NCI-H524 (cell line): ENCODE results near the gene ZNF138.
"Not testable (repeated sequence)": the region's sequence is repeated elsewhere in the genome, so short reads cannot be mapped to it uniquely, and the experiment has no call there.

Experiments used
- DNase-seq, 2 experiments: peaks; one replicate each; lab custom pipeline; 2025; lab: John Stamatoyannopoulos, UW

ZNF138 gene

DNA sequence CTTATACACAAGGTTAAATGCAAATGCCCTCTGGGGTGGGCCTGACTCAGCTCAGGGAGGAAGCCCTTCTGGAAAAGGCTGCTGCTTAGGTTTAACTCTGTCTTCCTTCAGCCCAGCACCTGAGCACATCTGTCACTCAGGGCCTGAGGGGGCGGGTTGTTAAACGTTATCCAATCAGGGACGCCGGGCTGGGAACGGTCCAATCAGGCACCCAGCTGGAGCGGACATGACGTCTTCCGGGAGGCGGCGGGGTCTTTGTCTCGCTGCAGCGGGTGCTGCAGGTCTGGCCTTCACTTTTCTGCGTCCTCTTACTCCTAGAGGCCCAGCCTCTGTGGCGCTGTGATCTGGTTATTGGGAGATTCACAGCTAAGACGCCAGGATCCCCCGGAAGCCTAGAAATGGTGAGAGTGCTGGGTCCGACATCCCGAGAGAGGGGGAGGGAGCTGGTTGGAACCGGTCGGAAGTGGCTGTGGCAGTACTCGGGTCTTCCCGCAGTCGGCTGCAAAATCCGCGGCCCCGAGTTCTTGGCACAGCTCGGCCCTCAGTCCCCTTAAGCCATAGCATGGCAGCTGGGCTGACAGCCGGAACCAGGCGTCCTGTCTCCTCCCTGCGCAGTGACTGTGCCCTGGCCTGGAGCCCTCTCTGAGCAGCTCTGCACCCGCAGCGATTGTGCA, at the start of gene ZNF138:
TSS of gene ZNF138 (plus strand) at position 258 of the 674 bp plus-strand sequence. CDS start at position 399, 141 bp downstream.
- peak; percentile 92 to 96 for DNase-seq

DNA sequence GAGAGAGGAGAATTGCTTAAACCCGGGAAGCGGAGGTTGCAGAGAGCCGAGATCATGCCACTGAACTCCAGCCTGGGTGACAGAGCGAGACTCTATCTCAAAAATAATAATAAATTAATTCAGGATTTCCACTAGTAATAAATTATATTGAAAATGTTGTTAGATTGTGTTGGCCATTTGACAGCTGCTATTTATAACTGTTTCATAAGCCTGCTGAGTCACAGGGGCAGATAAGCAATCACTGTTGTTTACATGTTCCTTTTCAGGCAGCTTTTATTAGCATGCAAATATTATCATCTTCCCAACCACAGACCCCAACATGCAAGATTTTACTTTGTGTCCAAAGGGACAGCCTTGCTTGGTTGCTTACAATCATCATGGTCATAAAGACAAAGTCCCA, 49.5 kb upstream of the ZNF138 start:
- no peak for DNase-seq

DNA sequence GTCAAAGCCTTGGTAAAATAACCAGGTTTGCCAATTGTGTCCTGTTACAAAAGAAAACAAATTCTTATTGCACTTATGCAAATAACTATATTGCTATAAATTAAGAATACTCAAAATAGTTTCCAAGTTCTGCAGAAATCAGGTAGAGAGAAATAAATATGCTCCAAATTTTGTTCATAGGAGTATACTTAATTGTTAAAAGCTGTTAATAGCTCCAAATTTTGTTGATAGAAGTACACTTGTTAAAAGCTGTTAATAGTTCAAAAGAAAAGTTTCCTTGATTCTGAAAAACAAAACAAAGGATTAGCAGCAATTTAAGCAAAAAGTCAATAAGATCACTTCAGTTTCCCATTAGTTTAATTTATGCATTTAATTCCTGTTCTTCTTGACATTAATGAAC, 46.4 kb upstream of the ZNF138 start:
- DNase-seq = no peak

DNA sequence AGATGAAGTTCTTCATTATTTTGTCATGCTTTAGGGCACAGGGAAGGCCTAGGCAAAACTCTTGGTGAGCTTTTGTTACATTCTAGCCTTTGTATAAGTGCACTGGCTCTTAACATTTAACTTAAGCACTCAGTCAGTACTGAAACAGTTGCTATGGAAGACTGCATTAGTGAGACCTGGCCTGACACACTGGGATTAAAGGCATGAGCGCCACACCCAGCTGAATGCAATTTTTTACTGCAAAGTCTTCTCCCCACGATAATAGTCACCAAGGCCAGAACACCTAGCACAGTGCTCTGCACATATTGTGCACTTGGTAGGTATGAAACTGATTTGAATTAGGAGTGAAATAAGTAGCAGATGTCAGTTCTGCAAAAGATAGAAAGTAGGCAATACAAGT, 41.2 kb upstream of the ZNF138 start:
- DNase-seq = no peak

DNA sequence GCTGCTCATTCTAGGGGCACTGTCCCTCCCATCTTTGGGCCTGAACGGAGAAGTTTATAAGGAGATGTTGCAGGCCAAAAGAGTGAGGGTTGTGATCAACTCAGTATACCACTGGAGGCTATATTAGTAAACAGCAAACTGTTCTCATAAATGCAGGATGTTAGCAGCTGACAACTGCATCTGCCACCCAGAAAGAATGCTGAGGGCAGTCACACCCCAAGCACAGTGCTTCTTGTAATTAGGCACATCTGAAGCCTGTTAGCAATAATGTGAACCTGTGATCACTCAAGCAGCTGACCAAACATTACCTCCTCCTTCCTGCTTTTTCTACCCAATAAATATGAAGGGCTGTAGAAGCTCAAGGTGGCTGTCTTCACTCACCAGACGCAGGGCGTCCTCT, 38.4 kb upstream of the ZNF138 start:
- no peak for DNase-seq

DNA sequence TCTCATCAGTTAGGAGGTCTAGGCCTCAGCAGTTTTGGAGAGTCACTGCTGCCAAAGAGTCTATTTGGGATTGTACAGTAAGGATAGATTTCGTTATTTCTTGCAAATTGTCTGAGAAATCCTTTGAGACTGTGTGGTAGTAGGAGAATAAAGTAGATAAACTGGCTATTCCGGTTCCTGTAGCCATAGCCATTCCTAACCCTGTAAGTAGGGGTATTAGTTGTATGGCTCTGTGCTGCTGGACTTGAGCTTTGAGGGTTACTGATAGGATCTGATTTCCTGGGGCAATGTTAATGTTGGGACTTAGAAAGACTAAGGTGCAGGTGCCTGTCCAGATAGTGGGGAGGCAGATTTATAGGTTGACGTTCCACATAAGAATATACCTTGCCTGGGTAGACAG, 36.1 kb upstream of the ZNF138 start:
- no peak for DNase-seq

DNA sequence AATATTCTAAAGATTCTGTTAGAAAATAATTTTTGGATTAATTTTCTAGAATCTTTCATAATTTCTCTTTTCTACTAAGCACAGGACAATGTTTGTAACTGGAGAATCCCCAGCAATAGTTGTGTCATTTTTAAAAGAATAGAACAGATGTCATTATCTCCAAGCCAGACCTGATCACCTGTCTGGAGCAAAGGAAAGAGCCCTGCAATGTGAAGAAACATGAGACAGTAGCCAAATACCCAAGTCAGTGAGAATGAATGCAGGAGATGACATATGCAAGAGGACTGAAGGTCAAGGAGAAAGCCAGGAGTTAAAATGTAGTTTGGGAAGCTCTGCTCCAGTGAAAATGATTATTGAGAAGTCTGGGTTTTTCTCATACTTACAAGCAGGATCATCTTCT, 25.4 kb upstream of the ZNF138 start:
- DNase-seq = no peak

DNA sequence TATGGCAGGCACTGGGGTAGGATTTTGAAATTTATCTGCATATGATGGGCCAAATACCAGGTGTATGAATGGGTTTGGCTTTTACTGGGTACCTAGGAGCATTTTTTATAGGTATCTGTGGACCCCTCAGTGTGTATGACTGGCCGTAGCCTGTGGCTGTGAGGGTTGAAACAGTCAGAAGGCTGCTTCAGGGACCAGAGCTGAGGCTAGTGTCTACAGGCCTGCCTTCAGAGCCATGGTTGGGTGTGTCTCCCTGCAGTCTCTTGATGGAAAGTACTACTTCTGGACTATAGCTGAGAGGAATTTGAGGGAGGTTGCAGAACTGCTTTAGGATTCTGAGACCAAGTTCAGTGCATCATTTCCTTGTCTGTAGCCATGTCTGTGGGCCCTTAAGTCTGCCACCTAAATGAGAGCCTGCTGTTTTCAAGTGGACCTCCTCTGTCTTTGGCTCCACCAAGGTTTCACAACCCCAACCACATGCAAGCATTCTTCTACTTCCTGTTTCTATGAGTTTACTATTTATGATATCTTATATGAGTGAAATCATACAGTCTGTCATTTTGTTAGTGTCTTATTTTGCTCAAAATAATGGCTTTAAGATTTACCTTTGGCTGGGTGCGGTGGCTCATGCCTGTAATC, 19.9 kb upstream of the ZNF138 start:
- DNase-seq = no peak

DNA sequence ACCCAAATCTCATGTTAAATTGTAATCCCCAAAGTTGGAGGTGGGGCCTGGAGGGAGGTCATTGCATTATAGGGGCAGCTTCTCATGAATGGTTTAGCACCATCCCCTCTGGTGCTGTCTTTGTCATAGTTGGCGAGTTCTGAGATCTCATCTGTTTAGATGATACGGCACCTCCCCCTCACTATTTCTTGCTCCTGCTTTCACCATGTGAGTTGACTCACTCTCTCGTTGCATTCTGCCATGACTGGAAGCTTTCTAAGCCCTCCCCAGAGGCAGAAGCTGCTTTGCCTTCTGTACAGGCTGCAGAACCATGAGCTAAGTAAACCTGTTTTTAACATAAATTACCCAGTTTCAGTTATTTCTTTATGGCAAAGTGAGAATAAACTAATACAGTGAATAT, 18.9 kb upstream of the ZNF138 start:
- DNase-seq = no peak

DNA sequence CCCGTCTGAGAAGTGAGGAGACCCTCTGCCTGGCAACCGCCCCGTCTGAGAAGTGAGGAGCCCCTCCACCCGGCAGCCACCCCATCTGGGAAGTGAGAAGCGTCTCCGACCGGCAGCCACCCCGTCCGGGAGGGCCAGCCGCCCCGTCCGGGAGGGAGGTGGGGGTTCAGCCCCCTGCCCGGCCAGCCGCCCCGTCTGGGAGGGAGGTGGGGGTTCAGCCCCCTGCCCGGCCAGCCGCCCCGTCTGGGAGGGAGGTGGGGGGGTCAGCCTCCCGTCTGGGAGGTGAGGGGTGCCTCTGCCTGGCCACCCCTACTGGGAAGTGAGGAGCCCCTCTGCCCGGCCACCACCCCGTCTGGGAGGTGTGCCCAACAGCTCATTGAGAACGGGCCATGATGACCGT, 9.4 kb upstream of the ZNF138 start:
- DNase-seq = not testable (repeated sequence)

DNA sequence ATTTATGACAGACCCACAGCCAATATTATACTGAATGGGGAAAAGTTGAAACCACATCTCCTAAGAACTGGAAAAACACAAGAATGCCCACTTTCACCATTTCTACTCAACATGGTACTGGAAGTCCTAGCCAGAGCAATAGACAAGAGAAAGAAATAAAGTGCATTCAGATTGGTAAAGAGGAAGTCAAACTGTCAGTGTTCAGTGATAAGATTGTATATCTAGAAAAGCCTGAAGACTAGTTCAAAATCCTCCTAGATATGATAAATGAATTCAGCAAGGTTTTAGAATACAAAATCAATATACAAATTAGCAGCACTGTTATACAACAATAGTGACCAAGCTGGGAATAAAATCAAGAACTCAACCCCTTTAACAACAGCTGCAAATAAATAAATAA, 6.9 kb upstream of the ZNF138 start:
- DNase-seq = no peak

DNA sequence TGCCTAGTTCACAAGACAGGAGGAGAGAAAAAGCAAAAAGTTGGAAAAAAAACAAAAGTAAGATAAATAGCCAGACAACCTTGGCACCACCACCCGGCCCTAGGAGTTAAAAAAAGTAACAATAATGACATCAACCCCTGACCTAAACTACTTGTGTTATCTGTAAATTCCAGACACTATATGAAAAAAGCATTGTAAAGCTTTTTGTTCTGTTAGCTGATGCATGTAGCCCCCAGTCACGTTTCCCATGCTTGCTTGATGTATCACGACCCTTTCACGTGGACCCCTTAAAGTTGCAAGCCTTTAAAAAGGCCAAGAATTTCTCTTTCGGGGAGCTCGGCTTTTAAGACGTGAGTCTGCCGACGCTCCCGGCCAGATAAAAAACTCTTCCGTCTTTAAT, 5.0 kb upstream of the ZNF138 start:
- DNase-seq = not testable (repeated sequence)

DNA sequence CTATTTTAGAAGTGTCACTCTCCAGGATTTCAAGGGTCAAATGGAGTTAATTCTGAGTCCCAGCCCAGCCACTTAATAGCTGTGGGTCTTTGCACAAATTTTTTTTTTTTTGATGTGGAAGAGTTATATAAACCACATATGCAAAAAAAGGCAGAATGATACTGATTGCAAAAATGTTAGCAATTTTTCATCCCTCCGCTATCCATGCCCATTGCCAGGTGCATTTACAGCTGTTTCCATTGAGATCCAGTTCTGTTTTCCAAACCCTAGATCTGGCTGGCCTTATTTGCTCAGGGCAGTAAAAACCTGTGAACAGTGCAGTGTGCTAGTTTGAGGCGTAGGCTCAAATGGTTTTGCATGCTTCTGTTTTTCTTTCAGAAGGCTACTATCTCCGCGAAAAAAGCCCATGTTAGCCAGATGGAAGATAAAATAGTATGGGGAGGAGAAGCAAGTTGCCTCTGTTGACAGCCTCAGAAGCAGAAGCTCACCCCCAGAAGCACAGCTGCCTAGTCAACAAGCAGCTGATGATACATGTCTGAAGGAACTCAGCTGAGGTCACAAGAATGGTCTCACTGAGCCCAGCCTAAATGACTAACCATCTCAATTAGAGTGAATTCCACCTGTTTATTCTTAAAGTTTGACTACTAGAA, 997 bp upstream of the ZNF138 start:
- no peak for DNase-seq

DNA sequence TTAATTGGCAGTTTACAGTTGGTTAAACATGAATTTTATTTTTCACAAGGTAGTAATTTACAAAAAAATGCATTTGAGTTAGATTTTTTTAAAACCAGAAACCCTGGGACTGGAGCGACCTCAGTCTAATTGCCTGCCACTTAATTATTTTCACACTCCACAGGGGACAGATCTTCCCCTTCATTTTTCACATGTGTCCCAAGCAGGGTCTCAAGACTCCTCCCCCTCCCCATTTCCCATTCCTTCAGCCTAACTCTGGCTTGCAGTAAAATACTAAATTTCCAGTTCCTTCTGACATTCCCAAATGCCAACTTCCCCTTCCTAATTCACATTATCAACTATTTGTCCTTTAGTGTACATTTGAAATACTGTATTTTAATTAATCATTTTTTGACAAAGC, 948 bp downstream of the ZNF138 start:
- no peak for DNase-seq

DNA sequence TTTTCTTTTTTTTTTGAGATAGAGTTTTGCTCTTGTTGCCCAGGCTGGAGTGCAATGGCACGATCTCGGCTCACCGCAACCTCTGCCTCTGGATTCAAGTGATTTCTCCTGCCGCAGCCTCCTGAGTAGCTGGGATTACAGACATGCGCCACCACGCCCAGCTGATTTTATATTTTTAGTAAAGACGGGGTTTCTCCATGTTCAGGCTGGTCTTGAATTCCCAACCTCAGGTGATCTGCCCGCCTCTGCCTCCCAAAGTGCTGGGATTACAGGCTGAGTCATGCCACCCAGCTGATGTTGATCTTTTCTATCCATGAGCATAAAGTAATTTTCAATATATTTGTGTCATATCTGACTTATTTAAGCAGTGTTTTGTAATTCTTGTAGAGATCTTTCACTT, 4.9 kb downstream of the ZNF138 start:
- DNase-seq = not testable (repeated sequence)

DNA sequence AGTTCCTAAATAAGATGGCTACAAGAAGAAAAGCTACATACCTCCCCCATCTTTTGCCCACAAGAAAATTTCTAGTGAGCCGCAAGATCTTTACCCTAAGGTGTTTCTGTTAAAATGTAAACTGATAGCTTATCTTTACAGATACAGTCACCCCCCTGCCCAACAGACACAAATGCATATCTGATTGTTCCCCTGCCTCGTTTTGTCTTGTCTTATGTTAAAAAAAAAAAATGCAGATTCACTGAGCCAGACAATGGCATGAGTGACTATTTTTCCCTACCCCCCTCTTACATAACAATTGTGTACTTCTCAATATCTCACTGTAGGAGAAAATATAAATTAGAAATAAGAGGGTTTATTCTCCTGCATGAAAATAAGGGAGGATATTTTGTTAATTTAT, 8.5 kb downstream of the ZNF138 start:
- no peak for DNase-seq

DNA sequence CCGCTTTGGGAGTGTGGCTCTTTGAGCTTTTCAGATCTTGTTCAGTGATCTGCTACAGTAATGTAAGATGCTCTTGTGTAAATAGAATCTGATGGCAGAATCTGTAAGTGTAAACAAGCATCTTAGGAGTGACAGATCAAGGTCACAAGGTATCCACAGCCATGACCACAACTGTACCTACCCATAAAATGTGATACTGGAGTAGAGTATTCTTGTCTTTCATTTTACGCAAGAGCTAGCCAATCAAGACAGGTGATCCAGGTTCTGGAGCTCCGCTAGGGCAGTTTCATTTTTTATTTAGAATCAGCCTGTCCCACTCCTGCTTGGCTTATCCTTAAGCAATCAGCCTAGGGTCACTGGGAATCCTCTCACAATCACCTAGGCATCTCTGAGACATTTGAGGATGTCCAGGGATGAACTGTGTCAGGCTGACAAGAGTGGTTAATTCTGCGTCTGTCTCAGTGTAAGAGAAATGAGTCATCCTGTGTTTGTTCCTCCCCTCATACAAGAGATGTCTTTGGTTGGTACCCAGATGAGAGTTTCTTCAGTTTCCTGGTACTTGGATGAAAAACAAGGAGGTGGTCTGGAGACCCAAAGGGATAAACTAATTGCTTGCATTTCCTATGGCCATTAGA, 13.6 kb downstream of the ZNF138 start:
- no peak for DNase-seq

DNA sequence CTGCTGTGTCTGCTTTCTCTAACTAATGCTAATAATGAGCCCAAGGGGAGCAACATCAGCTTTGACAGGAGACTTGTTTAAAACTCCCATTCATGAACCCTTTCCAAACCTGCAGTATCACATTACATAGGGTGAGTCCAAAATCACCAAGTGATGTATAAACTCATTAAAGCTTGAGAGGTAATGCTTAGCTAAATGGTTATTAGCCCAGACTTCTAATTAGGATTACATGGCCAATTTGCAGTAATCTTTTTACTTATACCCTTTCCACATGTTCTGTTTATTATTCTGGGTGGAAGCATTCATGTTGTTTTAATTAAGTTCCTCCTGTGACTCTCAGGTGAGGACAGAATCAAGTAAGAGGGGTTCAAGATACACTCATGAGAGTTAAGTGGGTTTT, 17.5 kb downstream of the ZNF138 start:
- no peak for DNase-seq

DNA sequence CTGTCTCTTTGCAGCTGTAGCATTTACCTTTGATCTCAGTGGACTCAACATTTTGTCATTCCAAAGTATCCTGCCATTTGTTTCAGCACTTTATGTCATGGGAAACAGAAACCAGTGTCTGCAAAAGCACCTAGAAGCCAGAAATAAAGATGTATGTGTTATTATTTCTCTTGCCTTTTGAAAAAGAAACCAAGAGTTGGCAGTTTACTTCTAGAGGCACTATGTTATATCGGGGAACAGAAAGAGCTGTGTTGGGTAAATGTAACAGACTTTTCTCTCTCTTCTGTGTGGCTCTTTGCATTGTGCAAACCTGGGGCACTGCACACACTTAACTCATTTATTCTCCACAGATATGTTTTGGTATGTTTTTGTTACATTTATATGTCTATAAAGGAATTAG, 36.7 kb downstream of the ZNF138 start:
- no peak for DNase-seq

DNA sequence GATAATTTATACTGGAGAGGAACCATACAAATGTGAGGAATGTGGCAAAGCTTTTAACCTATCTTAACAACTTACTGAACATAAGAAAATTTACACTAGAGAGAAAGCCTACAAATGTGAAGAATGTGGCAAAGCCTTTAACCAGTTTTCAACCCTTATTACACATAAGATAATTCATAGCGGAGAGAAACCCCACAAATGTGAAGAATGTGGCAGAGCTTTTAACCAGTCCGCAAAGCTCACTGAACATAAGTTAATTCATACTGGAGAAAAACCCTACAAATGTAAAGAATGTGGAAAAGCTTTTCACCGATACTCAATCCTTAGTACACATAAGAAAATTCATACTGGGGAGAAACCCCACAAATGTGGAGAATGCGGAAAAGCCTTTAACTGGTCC, 37.9 kb downstream of the ZNF138 start:
- no peak for DNase-seq

DNA sequence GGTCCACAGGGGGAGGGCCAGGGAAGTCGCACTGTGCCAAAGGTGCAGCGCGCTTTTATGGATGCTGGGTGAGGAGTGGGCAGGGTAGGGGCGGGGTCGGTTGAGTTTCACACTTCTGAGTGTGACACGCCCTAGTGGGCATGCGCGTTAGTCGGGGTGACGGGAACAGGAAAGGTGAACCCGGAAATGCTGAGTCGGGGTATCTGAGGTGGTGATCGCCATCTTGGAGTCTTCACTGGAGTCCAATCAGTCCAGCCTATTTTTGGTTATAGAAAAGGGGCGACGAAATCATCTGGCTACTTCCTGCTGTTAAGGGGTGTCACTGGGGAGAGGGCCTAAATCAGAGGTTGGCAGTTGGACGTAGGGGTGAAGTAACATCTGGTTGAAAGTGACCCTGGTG, 40.8 kb downstream of the ZNF138 start:
- DNase-seq = no peak

DNA sequence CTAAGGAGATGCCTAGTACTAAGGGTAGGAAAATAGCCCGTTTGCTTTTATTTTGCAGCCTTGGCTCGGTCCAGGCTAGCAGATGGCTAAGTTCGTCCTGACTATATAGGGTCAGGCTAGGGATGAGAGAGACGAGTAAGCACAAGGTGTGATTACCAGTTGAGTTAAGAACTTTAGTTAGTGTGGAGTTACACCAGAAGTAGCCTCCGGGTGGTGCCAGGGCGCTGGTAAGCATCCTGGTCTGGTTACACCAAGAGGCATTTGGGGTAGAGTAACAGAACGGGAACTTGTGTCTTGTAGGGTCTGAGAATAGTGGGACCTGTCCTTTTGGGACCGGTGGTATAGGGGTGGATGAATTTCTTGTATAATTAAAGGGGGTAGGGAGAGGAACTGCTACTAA, 41.6 kb downstream of the ZNF138 start:
- not testable (repeated sequence) for DNase-seq

DNA sequence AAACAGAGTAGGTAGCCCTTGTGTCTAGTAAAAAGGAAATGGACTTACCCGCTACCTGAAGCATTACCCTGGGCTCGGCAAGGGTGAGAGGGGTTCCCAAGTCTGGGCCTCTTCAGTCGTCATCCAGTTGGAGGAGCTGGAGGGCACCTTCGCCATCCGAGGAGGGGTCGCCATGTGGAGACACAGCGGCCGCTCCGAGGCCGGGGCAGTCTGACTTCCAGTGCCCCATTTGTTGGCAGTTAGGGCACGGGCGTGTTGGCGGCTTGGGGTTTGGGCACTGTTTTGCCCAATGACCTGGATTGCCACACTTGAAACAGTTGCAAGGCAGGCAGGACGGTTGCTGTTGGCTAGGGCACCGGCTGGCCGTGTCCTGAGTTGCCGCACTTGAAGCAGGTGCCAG, 43.8 kb downstream of the ZNF138 start:
- not testable (repeated sequence) for DNase-seq
